Type B pancreatic cell (in vitro differentiated cells): ENCODE measurements around the gene MAN2B2. TPM values are rescaled to one million over a fixed set of nuclear protein-coding genes. Genes with fewer than 3 reads are reported as not detected.

Source experiments
- DNase-seq: peaks from one replicate; pipeline ENCODE4 v3.0.0; 2021; ENCODE audit warnings: mixed read lengths; ENCODE audit not compliant: unreplicated experiment; ENCODE audit errors: extremely low spot score
- H3K27ac Mint-ChIP-seq: 2 replicates; pipeline ENCODE4 v1.8.0; 2021; ENCODE audit warnings: mild to moderate bottlenecking, mixed read lengths
- H3K27me3 Mint-ChIP-seq: 2 replicates; pipeline ENCODE4 v1.8.0; 2021; ENCODE audit warnings: mixed read lengths
- H3K36me3 Mint-ChIP-seq: 2 replicates; pipeline ENCODE4 v1.8.0; 2021; ENCODE audit warnings: mixed read lengths
- H3K4me1 Mint-ChIP-seq: one replicate; pipeline ENCODE4 v1.8.0; 2021; ENCODE audit warnings: mixed read lengths; ENCODE audit not compliant: unreplicated experiment
- H3K4me3 Mint-ChIP-seq: 2 replicates; pipeline ENCODE4 v1.8.0; 2021; ENCODE audit warnings: mild to moderate bottlenecking, mixed read lengths
- H3K9me3 Mint-ChIP-seq: 2 replicates; pipeline ENCODE4 v1.8.0; 2021; ENCODE audit warnings: mixed read lengths
- CTCF ChIP-seq: fragments of 200-600 bp; sonication (generic); conservative IDR thresholded peaks from 2 replicates; pipeline ENCODE4 v1.5.0; 2021; ENCODE audit warnings: antibody characterized with exemption, mild to moderate bottlenecking
- total RNA-seq: library from RNA; stranded (reverse); gene quantifications from 2 replicates; pipeline ENCODE4 v1.2.1, GENCODE V29; 2021; ENCODE audit warnings: low replicate concordance

Gene MAN2B2
- total RNA-seq, 1 donor from 2014 or later = 17.4 TPM

- H3K36me3 Mint-ChIP-seq = peaks cover 8% of the 10 kb centered on the region
- H3K9me3 Mint-ChIP-seq = no peaks in the 10 kb centered on the region
- no peak overlapping the region for H3K4me3 Mint-ChIP-seq
- no peak for TF ChIP-seq CTCF
- H3K27me3 Mint-ChIP-seq = no peaks in the 10 kb centered on the region
- H3K27ac Mint-ChIP-seq = no peak overlapping the region
- DNase-seq = no peak
- H3K4me1 Mint-ChIP-seq = peaks cover 3% of the 10 kb centered on the region
These were observed 45.3 kb downstream of the MAN2B2 start for GRCh38 chr4:6620296-6620695.

- no peak for DNase-seq
- no peak for TF ChIP-seq CTCF
- Mint-ChIP-seq H3K9me3 (no peaks in the 10 kb centered on the region), H3K4me1 (peaks cover 4% of the 10 kb centered on the region), H3K36me3 (peaks cover 8% of the 10 kb centered on the region), H3K27me3 (no peaks in the 10 kb centered on the region), H3K4me3 (no peak overlapping the region), H3K27ac (no peak overlapping the region)
These were observed 46.0 kb downstream of the MAN2B2 start for GRCh38 chr4:6620891-6621555.

GRCh38 chr4:6621556-6621927 lies 46.6 kb downstream of the MAN2B2 start:
- H3K4me3 Mint-ChIP-seq = no peak overlapping the region
- no peaks in the 10 kb centered on the region for H3K9me3 Mint-ChIP-seq
- no peaks in the 10 kb centered on the region for H3K27me3 Mint-ChIP-seq
- DNase-seq = no peak
- peaks cover 5% of the 10 kb centered on the region for H3K36me3 Mint-ChIP-seq
- peaks cover 4% of the 10 kb centered on the region for H3K4me1 Mint-ChIP-seq
- TF ChIP-seq CTCF = no peak
- H3K27ac Mint-ChIP-seq = no peak overlapping the region

GRCh38 chr4:6622744-6623143 lies 47.8 kb downstream of the MAN2B2 start:
- H3K4me3 Mint-ChIP-seq = no peak overlapping the region
- peaks cover 4% of the 10 kb centered on the region for H3K4me1 Mint-ChIP-seq
- H3K27me3 Mint-ChIP-seq = no peaks in the 10 kb centered on the region
- no peak overlapping the region for H3K27ac Mint-ChIP-seq
- no peaks in the 10 kb centered on the region for H3K9me3 Mint-ChIP-seq
- no peaks in the 10 kb centered on the region for H3K36me3 Mint-ChIP-seq
- TF ChIP-seq CTCF = no peak
- no peak for DNase-seq

- H3K27ac Mint-ChIP-seq = no peak overlapping the region
- peaks cover 4% of the 10 kb centered on the region for H3K4me1 Mint-ChIP-seq
- H3K9me3 Mint-ChIP-seq = no peaks in the 10 kb centered on the region
- H3K4me3 Mint-ChIP-seq = no peak overlapping the region
- no peaks in the 10 kb centered on the region for H3K36me3 Mint-ChIP-seq
- no peak for DNase-seq
- TF ChIP-seq CTCF = no peak
- no peaks in the 10 kb centered on the region for H3K27me3 Mint-ChIP-seq
These were observed 50.3 kb downstream of the MAN2B2 start for GRCh38 chr4:6625256-6625655.

- Mint-ChIP-seq H3K36me3 (no peaks in the 10 kb centered on the region), H3K27me3 (no peaks in the 10 kb centered on the region), H3K9me3 (no peaks in the 10 kb centered on the region), H3K27ac (no peak overlapping the region), H3K4me1 (peaks cover 4% of the 10 kb centered on the region), H3K4me3 (no peak overlapping the region)
- TF ChIP-seq CTCF = no peak
- no peak for DNase-seq
These were observed 51.1 kb downstream of the MAN2B2 start for GRCh38 chr4:6626066-6626465.
